ENCODE measurements around the gene ENTPD5. TPM values are rescaled to one million over a fixed set of nuclear protein-coding genes. Genes with fewer than 3 reads are reported as not detected.

Gene ENTPD5
- total and polyA plus RNA-seq, 4 donors = 38.1 to 276 (median 76.5) TPM

DNA sequence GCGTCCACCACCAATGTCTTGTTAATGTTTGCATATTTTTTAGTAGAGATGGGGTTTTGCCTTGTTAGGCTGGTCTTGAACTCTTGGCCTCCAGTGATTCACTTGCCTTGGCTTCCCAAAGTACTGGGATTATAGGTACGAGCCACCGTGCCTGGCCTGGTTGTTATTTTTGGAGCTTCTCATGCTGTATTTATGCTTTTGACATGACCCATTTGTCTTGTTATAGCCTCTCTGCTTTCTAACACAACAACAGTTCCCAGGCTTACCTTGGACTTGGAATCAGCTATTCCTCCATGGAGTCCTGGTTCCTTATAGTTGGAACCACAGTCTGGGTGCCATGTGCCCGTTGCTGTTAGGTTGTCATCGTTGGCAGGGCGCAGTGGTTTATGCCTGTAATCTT is 102.8 kb downstream of the ENTPD5 start (continued):
- TF ChIP-seq, protein P1, sequence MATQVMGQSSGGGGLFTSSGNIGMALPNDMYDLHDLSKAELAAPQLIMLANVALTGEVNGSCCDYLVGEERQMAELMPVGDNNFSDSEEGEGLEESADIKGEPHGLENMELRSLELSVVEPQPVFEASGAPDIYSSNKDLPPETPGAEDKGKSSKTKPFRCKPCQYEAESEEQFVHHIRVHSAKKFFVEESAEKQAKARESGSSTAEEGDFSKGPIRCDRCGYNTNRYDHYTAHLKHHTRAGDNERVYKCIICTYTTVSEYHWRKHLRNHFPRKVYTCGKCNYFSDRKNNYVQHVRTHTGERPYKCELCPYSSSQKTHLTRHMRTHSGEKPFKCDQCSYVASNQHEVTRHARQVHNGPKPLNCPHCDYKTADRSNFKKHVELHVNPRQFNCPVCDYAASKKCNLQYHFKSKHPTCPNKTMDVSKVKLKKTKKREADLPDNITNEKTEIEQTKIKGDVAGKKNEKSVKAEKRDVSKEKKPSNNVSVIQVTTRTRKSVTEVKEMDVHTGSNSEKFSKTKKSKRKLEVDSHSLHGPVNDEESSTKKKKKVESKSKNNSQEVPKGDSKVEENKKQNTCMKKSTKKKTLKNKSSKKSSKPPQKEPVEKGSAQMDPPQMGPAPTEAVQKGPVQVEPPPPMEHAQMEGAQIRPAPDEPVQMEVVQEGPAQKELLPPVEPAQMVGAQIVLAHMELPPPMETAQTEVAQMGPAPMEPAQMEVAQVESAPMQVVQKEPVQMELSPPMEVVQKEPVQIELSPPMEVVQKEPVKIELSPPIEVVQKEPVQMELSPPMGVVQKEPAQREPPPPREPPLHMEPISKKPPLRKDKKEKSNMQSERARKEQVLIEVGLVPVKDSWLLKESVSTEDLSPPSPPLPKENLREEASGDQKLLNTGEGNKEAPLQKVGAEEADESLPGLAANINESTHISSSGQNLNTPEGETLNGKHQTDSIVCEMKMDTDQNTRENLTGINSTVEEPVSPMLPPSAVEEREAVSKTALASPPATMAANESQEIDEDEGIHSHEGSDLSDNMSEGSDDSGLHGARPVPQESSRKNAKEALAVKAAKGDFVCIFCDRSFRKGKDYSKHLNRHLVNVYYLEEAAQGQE (IDR thresholded peaks at IDR 0.05) = no peak
- TF ChIP-seq JUND (IDR thresholded peaks at IDR 0.05) (no peak), YY1 (IDR thresholded peaks at IDR 0.05) (no peak), RXRA (IDR thresholded peaks at IDR 0.05) (no peak), RAD21 (IDR thresholded peaks at IDR 0.05) (no peak)
- TF ChIP-seq, protein P2, sequence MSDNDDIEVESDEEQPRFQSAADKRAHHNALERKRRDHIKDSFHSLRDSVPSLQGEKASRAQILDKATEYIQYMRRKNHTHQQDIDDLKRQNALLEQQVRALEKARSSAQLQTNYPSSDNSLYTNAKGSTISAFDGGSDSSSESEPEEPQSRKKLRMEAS (IDR thresholded peaks at IDR 0.05) = no peak

DNA sequence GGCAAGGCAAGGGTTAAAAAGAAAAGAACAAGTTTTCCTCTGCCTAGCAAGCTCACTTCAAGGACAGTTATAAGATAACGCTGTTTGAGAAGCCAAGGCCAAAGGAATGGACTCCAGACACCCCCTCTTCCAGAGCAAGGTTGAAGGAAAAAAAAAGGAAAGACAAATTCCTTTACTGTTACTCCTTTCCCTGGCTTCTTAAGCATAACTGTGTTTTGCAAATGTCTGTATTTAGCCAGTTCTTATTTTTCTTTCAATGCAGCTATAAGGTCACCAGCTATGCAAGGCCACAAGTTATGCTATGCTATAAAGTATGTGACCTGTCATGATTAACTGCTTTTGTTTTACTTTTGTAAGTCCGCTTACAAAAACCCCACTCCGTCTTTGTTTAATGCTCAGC is 105.8 kb downstream of the ENTPD5 start:
- Histone ChIP-seq H3K4me3 (ENCODE audit: low read depth in 1 of 3, low read length in 3 of 3) (no peak overlapping the region), H3K9ac (ENCODE audit: low read depth in 1 of 2, low read length in 2 of 2) (no peak overlapping the region), H3K9me3 (ENCODE audit: control insufficient read depth in 4 of 4, low read length in 3 of 4) (no peaks in the 10 kb centered on the region), H3K36me3 (ENCODE audit: control insufficient read depth in 4 of 4, insufficient read depth in 3 of 4, low read depth in 1 of 4, low read length in 3 of 4) (peaks cover 2 to 51% (median 37%) of the 10 kb centered on the region in 4 donors), H3K27ac (ENCODE audit: low read depth in 1 of 2, low read length in 2 of 2) (no peak overlapping the region), H3K4me1 (ENCODE audit: control insufficient read depth in 4 of 4, insufficient read depth in 4 of 4, low read length in 3 of 4) (no peaks in the 10 kb centered on the region), H3K27me3 (ENCODE audit: control insufficient read depth in 4 of 4, insufficient read depth in 4 of 4, low read length in 3 of 4) (no peaks in the 10 kb centered on the region)
- TF ChIP-seq, protein P2 (IDR thresholded peaks at IDR 0.05) = no peak
- no peak for TF ChIP-seq FOXA2 (IDR thresholded peaks at IDR 0.05)
- TF ChIP-seq, protein P3, sequence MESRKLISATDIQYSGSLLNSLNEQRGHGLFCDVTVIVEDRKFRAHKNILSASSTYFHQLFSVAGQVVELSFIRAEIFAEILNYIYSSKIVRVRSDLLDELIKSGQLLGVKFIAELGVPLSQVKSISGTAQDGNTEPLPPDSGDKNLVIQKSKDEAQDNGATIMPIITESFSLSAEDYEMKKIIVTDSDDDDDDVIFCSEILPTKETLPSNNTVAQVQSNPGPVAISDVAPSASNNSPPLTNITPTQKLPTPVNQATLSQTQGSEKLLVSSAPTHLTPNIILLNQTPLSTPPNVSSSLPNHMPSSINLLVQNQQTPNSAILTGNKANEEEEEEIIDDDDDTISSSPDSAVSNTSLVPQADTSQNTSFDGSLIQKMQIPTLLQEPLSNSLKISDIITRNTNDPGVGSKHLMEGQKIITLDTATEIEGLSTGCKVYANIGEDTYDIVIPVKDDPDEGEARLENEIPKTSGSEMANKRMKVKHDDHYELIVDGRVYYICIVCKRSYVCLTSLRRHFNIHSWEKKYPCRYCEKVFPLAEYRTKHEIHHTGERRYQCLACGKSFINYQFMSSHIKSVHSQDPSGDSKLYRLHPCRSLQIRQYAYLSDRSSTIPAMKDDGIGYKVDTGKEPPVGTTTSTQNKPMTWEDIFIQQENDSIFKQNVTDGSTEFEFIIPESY (IDR thresholded peaks at IDR 0.05) = no peak
- TF ChIP-seq, protein P1 (IDR thresholded peaks at IDR 0.05) = no peak
- TF ChIP-seq, protein P4, sequence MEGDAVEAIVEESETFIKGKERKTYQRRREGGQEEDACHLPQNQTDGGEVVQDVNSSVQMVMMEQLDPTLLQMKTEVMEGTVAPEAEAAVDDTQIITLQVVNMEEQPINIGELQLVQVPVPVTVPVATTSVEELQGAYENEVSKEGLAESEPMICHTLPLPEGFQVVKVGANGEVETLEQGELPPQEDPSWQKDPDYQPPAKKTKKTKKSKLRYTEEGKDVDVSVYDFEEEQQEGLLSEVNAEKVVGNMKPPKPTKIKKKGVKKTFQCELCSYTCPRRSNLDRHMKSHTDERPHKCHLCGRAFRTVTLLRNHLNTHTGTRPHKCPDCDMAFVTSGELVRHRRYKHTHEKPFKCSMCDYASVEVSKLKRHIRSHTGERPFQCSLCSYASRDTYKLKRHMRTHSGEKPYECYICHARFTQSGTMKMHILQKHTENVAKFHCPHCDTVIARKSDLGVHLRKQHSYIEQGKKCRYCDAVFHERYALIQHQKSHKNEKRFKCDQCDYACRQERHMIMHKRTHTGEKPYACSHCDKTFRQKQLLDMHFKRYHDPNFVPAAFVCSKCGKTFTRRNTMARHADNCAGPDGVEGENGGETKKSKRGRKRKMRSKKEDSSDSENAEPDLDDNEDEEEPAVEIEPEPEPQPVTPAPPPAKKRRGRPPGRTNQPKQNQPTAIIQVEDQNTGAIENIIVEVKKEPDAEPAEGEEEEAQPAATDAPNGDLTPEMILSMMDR (IDR thresholded peaks at IDR 0.05; ENCODE audit: low read depth, low read length, missing input control) = no peak
- no peak for TF ChIP-seq EGR1 (IDR thresholded peaks at IDR 0.05; ENCODE audit: low read depth in 2 of 2)
- TF ChIP-seq HNF4G (IDR thresholded peaks at IDR 0.05) = no peak
- no peak for TF ChIP-seq RXRA (IDR thresholded peaks at IDR 0.05)
- no peak for TF ChIP-seq GABPA (IDR thresholded peaks at IDR 0.05 in 1 of 2, conservative IDR thresholded peaks at IDR 0.05 in 1 of 2)
- TF ChIP-seq TAF1 (conservative IDR thresholded peaks at IDR 0.05) = no peak
- no peak for TF ChIP-seq JUND (IDR thresholded peaks at IDR 0.05)
- TF ChIP-seq FOXA1 (IDR thresholded peaks at IDR 0.05) = no peak
- TF ChIP-seq, protein P5, sequence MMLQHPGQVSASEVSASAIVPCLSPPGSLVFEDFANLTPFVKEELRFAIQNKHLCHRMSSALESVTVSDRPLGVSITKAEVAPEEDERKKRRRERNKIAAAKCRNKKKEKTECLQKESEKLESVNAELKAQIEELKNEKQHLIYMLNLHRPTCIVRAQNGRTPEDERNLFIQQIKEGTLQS (IDR thresholded peaks at IDR 0.05) = no peak
- no peak for TF ChIP-seq NR2F2 (IDR thresholded peaks at IDR 0.05)
- TF ChIP-seq HNF4A (conservative IDR thresholded peaks at IDR 0.05) = no peak
- TF ChIP-seq RAD21 (IDR thresholded peaks at IDR 0.05) = no peak
- no peak for TF ChIP-seq SP1 (IDR thresholded peaks at IDR 0.05)
- TF ChIP-seq YY1 (IDR thresholded peaks at IDR 0.05) = no peak
- 94% methylated on average over 3 of the region's 3 CpGs for WGBS
- no peak for DNase-seq (ENCODE audit: low spot score)

Data from liver (tissue), 9 donors.